ENCODE data around the gene SH2D4B.

- no peak for TF ChIP-seq EZH2 (IDR thresholded peaks at IDR 0.05; ENCODE audit: borderline replicate concordance, low read length)
- TF ChIP-seq, protein P1, sequence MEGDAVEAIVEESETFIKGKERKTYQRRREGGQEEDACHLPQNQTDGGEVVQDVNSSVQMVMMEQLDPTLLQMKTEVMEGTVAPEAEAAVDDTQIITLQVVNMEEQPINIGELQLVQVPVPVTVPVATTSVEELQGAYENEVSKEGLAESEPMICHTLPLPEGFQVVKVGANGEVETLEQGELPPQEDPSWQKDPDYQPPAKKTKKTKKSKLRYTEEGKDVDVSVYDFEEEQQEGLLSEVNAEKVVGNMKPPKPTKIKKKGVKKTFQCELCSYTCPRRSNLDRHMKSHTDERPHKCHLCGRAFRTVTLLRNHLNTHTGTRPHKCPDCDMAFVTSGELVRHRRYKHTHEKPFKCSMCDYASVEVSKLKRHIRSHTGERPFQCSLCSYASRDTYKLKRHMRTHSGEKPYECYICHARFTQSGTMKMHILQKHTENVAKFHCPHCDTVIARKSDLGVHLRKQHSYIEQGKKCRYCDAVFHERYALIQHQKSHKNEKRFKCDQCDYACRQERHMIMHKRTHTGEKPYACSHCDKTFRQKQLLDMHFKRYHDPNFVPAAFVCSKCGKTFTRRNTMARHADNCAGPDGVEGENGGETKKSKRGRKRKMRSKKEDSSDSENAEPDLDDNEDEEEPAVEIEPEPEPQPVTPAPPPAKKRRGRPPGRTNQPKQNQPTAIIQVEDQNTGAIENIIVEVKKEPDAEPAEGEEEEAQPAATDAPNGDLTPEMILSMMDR (IDR thresholded peaks at IDR 0.05; ENCODE audit: low read length) = no peak
These were observed 48.1 kb downstream of the SH2D4B start for GRCh38 chr10:80585812-80586211.

Data from OCI-LY1 (cell line).